Small intestine (tissue), 7 donors: ENCODE data around the gene SDK2. TPM values are rescaled to one million over a fixed set of nuclear protein-coding genes. Genes with fewer than 3 reads are reported as not detected.

Experiments used
- DNase-seq, 2 donors: peaks; one replicate each; pipeline versions ENCODE4 v3.0.0 to v3.0.0-alpha.2; 2013
- FAIRE-seq: peaks from 2 replicates; lab custom pipeline; 2012; peaks lifted over from hg19 to GRCh38; lab: Jason Lieb, UNC
- H3K27ac ChIP-seq, 3 donors: one replicate each; pipeline ENCODE4 v1.5.1; 2013; ENCODE audit warnings: low read length in 2 of 3, mild to moderate bottlenecking in 2 of 3, control low read depth in 1 of 3, inconsistent platforms in 1 of 3, low read depth in 1 of 3, moderate library complexity in 1 of 3
- H3K27me3 ChIP-seq, 3 donors: one replicate each; pipeline ENCODE4 v1.6.1; 2013; ENCODE audit warnings: low read length in 3 of 3, inconsistent platforms in 1 of 3; ENCODE audit not compliant: control insufficient read depth in 3 of 3, insufficient read depth in 3 of 3
- H3K36me3 ChIP-seq, 3 donors: one replicate each; pipeline ENCODE4 v1.6.1; 2013; ENCODE audit warnings: low read length in 3 of 3, inconsistent platforms in 1 of 3, low read depth in 1 of 3, mild to moderate bottlenecking in 1 of 3, moderate library complexity in 1 of 3; ENCODE audit not compliant: control insufficient read depth in 3 of 3, insufficient read depth in 2 of 3
- H3K4me1 ChIP-seq, 3 donors: one replicate each; pipeline ENCODE4 v1.6.1; 2013; ENCODE audit warnings: low read length in 2 of 3, inconsistent platforms in 1 of 3, low read depth in 1 of 3, mild to moderate bottlenecking in 1 of 3, moderate library complexity in 1 of 3; ENCODE audit not compliant: control insufficient read depth in 3 of 3, insufficient read depth in 2 of 3
- H3K4me3 ChIP-seq, 3 donors: one replicate each; pipeline ENCODE4 v1.5.1; 2013; ENCODE audit warnings: low read length in 3 of 3, control low read depth in 1 of 3, inconsistent platforms in 1 of 3, low read depth in 1 of 3, mild to moderate bottlenecking in 1 of 3, moderate library complexity in 1 of 3
- H3K9me3 ChIP-seq, 2 donors: one replicate each; pipeline ENCODE4 v1.6.1; 2013; ENCODE audit warnings: low read depth in 1 of 2, low read length in 1 of 2; ENCODE audit not compliant: control insufficient read depth in 2 of 2, insufficient read depth in 1 of 2
- WGBS, 3 donors: extraction: QIAGEN DNeasy Blood & Tissue Kit; methylation state at CpG; one replicate each; pipeline ENCODE4 v1.1.7; 2013; 5-methylcytosine and 5-hydroxymethylcytosine counted together
- polyA plus RNA-seq, 4 donors: library from polyadenylated mRNA; stranded (reverse) in 3 of 4; unstranded in 1 of 4; fragments of 200-250 nt in 3 of 4; fragments of 120-200 nt in 1 of 4; gene quantifications; one replicate each; pipeline versions ENCODE4 v1.2.1 to v1.2.3, GENCODE V29; 2013
- donor health status: healthy with polysubstance abuse.
- donor health status: control.
- donor health status: control.
- donor health status: Bipolar disorder and iron deficiency.
- donor health status: healthy.

The SDK2 gene
- polyA plus RNA-seq, 4 donors, result under 0.01 to 1.1 (median 0.10) TPM

DNA sequence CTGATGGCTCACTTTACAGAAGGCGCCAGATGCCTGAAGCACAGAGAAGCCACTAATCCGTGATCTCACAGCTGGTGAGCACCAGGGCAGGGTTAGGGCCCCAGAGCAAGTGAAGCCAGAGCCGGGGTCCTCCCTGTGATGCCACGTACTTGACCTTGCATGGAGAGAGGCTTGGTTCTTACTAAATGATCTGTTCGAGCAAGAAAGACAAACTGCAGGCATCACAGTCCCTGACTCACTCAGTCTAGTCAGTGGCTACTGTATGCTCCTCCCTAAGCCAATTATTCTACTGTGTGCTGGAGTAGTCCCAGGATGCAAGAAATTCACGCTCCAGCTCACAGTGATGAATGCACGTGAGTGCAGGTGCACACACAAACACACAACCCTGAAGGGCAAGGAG is 55.4 kb downstream of the SDK2 start:
- FAIRE-seq, result no peak
- Histone ChIP-seq H3K36me3 (no peaks in the 10 kb centered on the region), H3K27ac (no peak overlapping the region), H3K4me1 (peaks cover 0 to 3% (median 0%) of the 10 kb centered on the region in 3 donors), H3K9me3 (no peaks in the 10 kb centered on the region), H3K4me3 (no peak overlapping the region), H3K27me3 (peaks cover 0 to 4% (median 0%) of the 10 kb centered on the region in 3 donors)
- no peak for DNase-seq
- 72 to 82% (median 76%) methylated on average over 7 of the region's 7 CpGs for WGBS, 3 donors

DNA sequence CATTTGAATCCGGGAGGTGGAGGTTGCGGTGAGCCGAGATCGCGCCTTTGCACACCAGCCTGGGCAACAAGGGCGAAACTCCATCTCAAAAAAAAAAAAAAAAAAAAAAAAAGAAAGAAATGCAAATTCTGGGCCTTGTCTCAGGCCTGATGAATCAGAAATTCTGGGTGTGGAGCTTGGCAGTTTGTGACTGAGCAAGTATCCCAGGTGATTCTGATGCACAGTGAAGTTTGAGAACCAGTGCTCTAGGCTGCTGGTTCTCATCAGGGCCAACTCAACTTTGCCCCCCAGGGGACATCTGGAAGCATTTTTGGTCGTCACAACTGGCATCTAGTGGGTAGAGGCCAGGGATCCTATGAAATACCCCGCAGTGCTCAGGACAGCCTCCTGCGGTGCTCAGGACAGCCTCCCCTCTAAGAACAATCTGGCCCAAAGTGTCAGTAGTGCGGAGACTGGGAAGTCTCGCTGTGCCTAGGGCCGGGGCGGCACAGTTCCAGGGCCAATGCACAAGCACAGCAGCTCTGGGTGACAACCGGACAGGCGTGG is 55.9 kb downstream of the SDK2 start:
- FAIRE-seq (no peak), DNase-seq (no peak)
- WGBS, 3 donors, result 86 to 93% (median 86%) methylated on average over 15 of the region's 15 CpGs

DNA sequence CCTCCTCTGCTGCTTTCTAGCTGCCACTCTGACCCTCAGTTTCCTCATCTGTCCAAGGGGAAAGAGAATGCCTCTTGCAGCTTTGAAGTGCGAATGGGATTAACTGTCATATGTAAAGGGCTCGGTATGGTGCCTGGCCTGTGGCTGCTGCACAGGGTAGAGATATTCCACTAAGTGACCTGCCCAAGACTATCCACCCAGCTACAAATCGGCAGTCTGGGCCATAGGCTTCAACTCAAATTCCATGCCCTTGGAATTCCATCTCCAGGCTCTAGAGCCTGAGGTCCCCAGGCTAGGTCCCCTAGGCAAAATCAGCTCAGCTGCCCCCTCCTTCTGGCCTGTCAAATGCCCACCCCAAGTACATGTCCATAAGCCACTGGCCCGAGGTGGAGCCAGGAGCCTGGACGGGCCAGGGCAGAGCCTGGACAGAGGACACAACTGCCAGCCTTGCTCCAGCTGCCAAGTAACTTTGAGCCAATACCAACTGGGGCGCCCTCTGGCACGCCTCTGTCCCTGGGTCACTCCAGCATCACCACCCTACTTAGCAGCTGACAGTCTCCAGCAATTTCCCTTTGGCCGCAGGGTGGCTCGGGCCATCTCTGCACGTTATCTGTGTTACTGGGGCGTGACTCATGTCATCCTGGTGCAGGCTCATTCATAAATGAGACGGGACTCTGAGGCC is 57.2 kb downstream of the SDK2 start:
- Histone ChIP-seq H3K4me3 (no peak overlapping the region), H3K9me3 (no peaks in the 10 kb centered on the region), H3K4me1 (no peaks in the 10 kb centered on the region), H3K36me3 (no peaks in the 10 kb centered on the region), H3K27me3 (peaks cover 0 to 4% (median 0%) of the 10 kb centered on the region in 3 donors), H3K27ac (no peak overlapping the region)
- 31 to 69% (median 45%) methylated on average over 12 of the region's 12 CpGs for WGBS, 3 donors
- FAIRE-seq (no peak), DNase-seq (peak; percentile 20 to 38)

More for the DNA sequence above, 55.9 kb downstream of the SDK2 start:
- no peaks in the 10 kb centered on the region for H3K9me3 ChIP-seq
- no peak overlapping the region for H3K4me3 ChIP-seq
- no peaks in the 10 kb centered on the region for H3K36me3 ChIP-seq
- peaks cover 0 to 3% (median 0%) of the 10 kb centered on the region in 3 donors for H3K4me1 ChIP-seq
- H3K27ac ChIP-seq, result no peak overlapping the region
- peaks cover 0 to 4% (median 0%) of the 10 kb centered on the region in 3 donors for H3K27me3 ChIP-seq

DNA sequence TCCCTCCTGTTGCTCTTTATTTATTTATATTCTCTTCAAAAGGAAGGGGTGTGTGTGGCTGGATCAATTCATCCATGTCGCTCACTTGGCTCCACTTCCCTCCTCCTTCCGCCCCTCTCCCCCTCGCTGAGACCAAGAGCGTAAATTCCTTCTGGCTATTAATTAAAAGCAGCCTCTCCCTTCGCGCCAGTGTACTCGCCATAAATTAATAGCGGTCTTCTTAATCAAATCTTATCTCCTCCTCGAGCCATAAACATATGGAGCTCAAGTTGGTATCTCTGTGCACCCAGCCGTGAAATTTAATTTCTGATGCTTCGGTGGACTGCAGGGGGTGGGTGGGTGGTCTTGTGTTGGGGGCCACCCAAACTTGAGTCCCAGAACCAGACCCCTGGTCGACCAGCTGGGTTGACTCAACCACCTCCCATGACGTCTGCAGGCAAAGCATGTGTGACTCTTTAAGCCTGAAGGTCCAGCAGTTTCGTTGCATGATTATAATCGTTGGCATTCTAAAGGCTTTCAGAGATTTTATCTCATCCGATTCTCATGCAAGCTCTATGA is 57.9 kb downstream of the SDK2 start:
- FAIRE-seq, result no peak
- WGBS, 3 donors, result 22 to 42% (median 39%) methylated on average over 16 of the region's 16 CpGs
- Histone ChIP-seq H3K4me1 (no peaks in the 10 kb centered on the region), H3K9me3 (no peaks in the 10 kb centered on the region), H3K36me3 (no peaks in the 10 kb centered on the region), H3K4me3 (no peak overlapping the region), H3K27ac (no peak overlapping the region), H3K27me3 (peaks cover 0 to 4% (median 0%) of the 10 kb centered on the region in 3 donors)
- DNase-seq, result no peak

DNA sequence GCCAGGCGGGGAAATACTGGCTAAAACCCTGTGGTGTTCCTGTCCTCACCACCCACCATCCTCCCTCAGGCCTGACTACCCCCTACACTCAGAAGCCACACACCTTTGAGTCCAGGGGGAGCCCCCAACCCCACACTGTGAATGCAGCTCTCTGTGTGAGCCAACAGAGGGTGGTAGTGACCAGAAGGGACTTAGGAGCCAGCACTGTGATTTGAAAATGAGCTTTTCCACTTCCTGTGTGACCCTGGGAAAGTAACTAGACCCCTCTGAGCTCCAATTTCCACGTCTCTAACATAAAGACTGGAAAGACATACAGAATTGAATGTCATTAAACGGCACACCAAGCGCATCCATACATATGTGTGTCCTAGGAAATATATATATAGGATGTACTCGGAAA is 58.7 kb downstream of the SDK2 start:
- H3K4me1 ChIP-seq, result no peaks in the 10 kb centered on the region
- no peaks in the 10 kb centered on the region for H3K36me3 ChIP-seq
- FAIRE-seq, result no peak
- no peak for DNase-seq
- H3K27me3 ChIP-seq, result peaks cover 0 to 4% (median 0%) of the 10 kb centered on the region in 3 donors
- H3K4me3 ChIP-seq, result no peak overlapping the region
- H3K27ac ChIP-seq, result no peak overlapping the region
- H3K9me3 ChIP-seq, result no peaks in the 10 kb centered on the region
- WGBS, 3 donors, result 75 to 85% (median 80%) methylated on average over 5 of the region's 5 CpGs

DNA sequence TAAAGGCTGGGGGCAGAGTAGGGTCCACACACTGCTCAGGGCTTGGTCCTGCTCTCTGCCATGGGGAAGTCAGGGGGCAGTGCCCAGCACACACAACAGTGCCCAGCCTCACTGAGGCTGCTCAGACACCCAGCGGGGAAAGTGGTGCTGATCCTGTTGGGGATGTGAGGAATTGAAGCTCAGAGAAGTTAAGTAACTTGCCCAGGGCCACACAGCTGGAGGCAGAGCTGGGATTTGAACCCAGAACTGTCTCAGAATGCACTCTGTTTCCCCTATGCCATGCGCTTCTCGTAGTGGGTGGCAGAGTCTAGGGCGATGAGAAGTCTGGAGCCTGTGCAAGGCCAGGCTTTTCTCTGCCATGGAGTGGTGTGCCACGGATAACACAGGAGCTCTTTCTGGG is 59.3 kb downstream of the SDK2 start:
- peaks cover 0 to 4% (median 0%) of the 10 kb centered on the region in 3 donors for H3K27me3 ChIP-seq
- H3K27ac ChIP-seq, result no peak overlapping the region
- WGBS, 3 donors, result 91 to 98% (median 93%) methylated on average over 5 of the region's 5 CpGs
- DNase-seq (no peak), FAIRE-seq (no peak)
- no peaks in the 10 kb centered on the region for H3K4me1 ChIP-seq
- H3K4me3 ChIP-seq, result no peak overlapping the region
- H3K36me3 ChIP-seq, result no peaks in the 10 kb centered on the region
- H3K9me3 ChIP-seq, result no peaks in the 10 kb centered on the region

DNA sequence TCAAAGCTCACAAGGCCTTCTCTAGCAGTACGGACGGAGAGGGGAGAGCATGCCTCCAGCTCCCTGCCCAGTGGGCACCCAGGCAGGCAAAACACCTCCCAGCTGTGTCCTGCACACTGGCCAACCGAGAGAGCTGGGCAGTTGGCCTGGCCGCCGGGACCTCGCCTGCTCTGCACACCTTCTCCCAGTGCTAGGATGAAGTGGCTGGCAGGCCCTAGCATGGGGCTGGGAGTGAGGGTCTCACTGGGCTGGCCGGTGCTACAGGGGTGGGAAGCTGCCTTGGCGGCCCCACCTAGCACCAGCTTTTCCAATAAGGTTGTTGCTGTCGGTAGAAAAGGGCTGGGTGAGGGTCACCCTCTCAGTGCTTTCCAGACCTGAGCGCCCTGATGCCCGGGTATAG is 60.2 kb downstream of the SDK2 start:
- Histone ChIP-seq H3K9me3 (no peaks in the 10 kb centered on the region), H3K4me1 (no peaks in the 10 kb centered on the region), H3K36me3 (no peaks in the 10 kb centered on the region), H3K27ac (no peak overlapping the region), H3K27me3 (peaks cover 0 to 4% (median 0%) of the 10 kb centered on the region in 3 donors), H3K4me3 (no peak overlapping the region)
- FAIRE-seq (no peak), DNase-seq (no peak)
- 83 to 87% (median 86%) methylated on average over 11 of the region's 11 CpGs for WGBS, 3 donors

DNA sequence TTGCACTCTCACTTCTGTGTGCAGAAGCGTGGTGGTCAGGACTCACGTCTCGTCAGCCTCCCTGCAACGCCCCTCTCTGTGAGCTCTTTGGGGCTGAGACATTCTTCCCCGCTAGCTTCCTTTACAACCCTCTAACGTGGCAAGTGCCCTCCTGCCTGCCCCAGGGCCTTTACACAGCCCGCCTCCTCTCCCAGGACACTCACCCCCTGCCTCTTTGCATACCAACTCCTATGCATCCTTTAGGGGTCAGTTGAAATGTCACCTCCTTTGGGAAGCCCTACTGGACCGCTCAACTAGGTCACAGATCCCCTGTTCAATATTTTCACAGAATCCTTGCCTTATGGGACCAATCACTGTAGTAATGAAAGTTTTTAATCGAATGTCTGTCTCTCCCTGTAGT is 61.4 kb downstream of the SDK2 start:
- FAIRE-seq (no peak), DNase-seq (no peak)
- Histone ChIP-seq H3K4me3 (no peak overlapping the region), H3K4me1 (no peaks in the 10 kb centered on the region), H3K27ac (no peak overlapping the region), H3K36me3 (no peaks in the 10 kb centered on the region), H3K27me3 (peaks cover 0 to 4% (median 0%) of the 10 kb centered on the region in 3 donors), H3K9me3 (no peaks in the 10 kb centered on the region)
- 77 to 87% (median 83%) methylated on average over 9 of the region's 9 CpGs for WGBS, 3 donors
